ENCODE data around the gene UBXN2A. TPM values are rescaled to one million over a fixed set of nuclear protein-coding genes. Genes with fewer than 3 reads are reported as not detected.
"Not testable (repeated sequence)": the region's sequence is repeated elsewhere in the genome, so short reads cannot be mapped to it uniquely, and the experiment has no call there.

The UBXN2A gene
- total RNA-seq, 1 donor from 2014 or later: 3.0 TPM

DNA sequence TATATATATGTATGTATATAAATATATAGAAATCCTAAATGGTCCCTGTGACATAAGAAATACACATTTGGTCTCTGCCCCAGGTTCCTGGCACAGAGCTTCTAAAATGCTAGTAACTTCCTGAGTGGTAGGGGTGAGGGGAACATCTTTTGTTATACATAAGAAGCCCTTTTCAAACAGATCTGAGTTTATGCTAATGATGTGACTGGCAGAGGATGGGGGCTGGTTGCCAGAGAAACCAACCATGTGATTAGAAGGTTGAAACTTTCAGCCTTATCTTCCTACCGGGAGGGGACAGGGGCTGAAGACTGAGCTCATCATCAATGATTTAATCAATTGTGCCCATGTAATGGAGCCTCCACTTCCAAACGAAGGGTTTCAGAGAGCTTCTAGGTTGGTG is 86.0 kb downstream of the UBXN2A start:
- no peak for DNase-seq (ENCODE audit: low spot score in 2 of 2)
- no peak overlapping the region for H3K4me3 ChIP-seq
- H3K27me3 ChIP-seq: no peaks in the 10 kb centered on the region
- intact Hi-C loops (cut with DNase I): no loop called here
- no peaks in the 10 kb centered on the region for H3K9me3 ChIP-seq
- TF ChIP-seq, protein P1, sequence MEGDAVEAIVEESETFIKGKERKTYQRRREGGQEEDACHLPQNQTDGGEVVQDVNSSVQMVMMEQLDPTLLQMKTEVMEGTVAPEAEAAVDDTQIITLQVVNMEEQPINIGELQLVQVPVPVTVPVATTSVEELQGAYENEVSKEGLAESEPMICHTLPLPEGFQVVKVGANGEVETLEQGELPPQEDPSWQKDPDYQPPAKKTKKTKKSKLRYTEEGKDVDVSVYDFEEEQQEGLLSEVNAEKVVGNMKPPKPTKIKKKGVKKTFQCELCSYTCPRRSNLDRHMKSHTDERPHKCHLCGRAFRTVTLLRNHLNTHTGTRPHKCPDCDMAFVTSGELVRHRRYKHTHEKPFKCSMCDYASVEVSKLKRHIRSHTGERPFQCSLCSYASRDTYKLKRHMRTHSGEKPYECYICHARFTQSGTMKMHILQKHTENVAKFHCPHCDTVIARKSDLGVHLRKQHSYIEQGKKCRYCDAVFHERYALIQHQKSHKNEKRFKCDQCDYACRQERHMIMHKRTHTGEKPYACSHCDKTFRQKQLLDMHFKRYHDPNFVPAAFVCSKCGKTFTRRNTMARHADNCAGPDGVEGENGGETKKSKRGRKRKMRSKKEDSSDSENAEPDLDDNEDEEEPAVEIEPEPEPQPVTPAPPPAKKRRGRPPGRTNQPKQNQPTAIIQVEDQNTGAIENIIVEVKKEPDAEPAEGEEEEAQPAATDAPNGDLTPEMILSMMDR (IDR thresholded peaks at IDR 0.05): no peak
- no peak overlapping the region for H3K27ac ChIP-seq
- H3K36me3 ChIP-seq: peaks cover 42 to 60% of the 10 kb centered on the region in 2 donors
- no peaks in the 10 kb centered on the region for H3K4me1 ChIP-seq

- no peak overlapping the region for H3K4me3 ChIP-seq
- TF ChIP-seq, protein P1 (IDR thresholded peaks at IDR 0.05): no peak
- H3K27me3 ChIP-seq: no peaks in the 10 kb centered on the region
- DNase-seq (ENCODE audit: low spot score in 2 of 2): no peak
- H3K9me3 ChIP-seq: no peaks in the 10 kb centered on the region
- intact Hi-C loops (cut with DNase I): no loop called here
- H3K36me3 ChIP-seq: peaks cover 23 to 27% of the 10 kb centered on the region in 2 donors
- peaks cover 0 to 2% of the 10 kb centered on the region in 2 donors for H3K4me1 ChIP-seq
- no peak overlapping the region for H3K27ac ChIP-seq
Measured at GRCh38 chr2:24038786-24039499, 98.7 kb downstream of the UBXN2A start.

- H3K27ac ChIP-seq: no peak overlapping the region
- H3K9me3 ChIP-seq: no peaks in the 10 kb centered on the region
- intact Hi-C loops (cut with DNase I): no loop called here
- TF ChIP-seq, protein P1 (IDR thresholded peaks at IDR 0.05): no peak
- H3K4me1 ChIP-seq: peaks cover 0 to 2% of the 10 kb centered on the region in 2 donors
- no peak for DNase-seq (ENCODE audit: low spot score in 2 of 2)
- H3K36me3 ChIP-seq: peaks cover 23 to 27% of the 10 kb centered on the region in 2 donors
- H3K27me3 ChIP-seq: no peaks in the 10 kb centered on the region
- no peak overlapping the region for H3K4me3 ChIP-seq
Measured at GRCh38 chr2:24040511-24040910, 100.2 kb downstream of the UBXN2A start.

- Histone ChIP-seq H3K36me3 (peaks cover 11% of the 10 kb centered on the region in 2 donors), H3K4me1 (peaks cover 0 to 14% of the 10 kb centered on the region in 2 donors)
- intact Hi-C loops (cut with DNase I); DNase-seq (ENCODE audit: low spot score in 2 of 2); H3K27ac ChIP-seq; H3K27me3 ChIP-seq; H3K9me3 ChIP-seq; H3K4me3 ChIP-seq: not testable (repeated sequence)
Measured at GRCh38 chr2:24043133-24043532, 102.9 kb downstream of the UBXN2A start.

DNA sequence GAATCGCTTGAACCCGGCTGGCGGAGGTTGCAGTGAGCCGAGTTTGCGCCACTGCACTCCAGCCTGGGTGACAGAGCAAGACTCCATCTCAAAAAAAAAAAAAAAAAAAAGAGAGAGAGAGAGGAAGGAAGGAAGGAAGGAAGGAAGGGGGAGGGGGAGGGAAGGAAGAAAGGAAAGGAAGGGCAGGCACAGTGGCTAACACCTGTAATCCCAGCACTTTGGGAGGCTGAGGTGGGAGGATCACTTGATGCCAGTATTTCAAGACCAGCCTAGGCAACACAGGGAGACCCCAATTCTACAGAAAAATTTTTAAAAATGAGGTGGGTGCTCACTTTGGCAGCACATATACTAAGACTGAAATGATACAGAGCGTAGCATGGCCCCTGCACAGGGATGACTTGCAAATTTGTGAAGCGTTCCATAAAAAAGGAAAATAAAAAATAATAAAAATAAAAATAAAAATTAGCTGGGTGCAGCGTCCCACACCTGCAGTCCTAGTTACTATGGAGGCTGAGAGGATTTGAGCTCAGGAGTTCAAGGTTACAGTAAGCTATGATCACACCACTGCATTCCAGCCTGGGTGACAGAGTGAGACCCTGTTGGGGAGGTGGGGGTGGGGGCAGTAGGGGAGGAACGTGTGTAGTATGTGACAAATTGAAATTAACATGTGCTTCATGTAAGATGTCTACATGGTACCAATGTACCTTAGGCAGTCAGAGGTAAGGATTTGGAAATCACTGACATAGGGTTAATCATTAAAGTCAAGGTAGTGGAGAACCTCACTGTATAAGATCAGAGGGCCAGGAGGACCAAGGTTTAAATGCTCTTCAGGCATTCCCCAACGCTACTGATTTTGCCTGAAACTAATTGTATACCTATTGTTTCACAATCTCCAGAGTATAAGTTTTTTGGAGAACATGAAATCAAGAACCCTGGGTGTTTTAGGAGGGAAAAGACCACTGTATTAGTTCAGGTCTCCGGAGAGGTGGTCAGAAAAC is 105.5 kb downstream of the UBXN2A start:
- peak overlapping the region in 1 of 2 donors; percentile 11 for H3K27ac ChIP-seq
- no peak for DNase-seq (ENCODE audit: low spot score in 2 of 2)
- peaks cover 0 to 17% of the 10 kb centered on the region in 2 donors for H3K4me1 ChIP-seq
- intact Hi-C loops (cut with DNase I): loop anchor here (2.0 kb wide), 1 partner anchor 119 kb away; the partner anchor contains the start of gene ATAD2B
- no peaks in the 10 kb centered on the region for H3K27me3 ChIP-seq
- H3K4me3 ChIP-seq: peak overlapping the region; percentile 79 to 86
- TF ChIP-seq, protein P1 (IDR thresholded peaks at IDR 0.05): no peak
- H3K9me3 ChIP-seq: no peaks in the 10 kb centered on the region
- H3K36me3 ChIP-seq: no peaks in the 10 kb centered on the region
